K562 (cell line): ENCODE data around the gene INS. TPM values are rescaled to one million over a fixed set of nuclear protein-coding genes. Genes with fewer than 3 reads are reported as not detected.

Experiments used
- ATAC-seq: fragments of 200-7000 bp; cut with Tn5 transposase; 3 replicates; pipeline ENCODE4 v1.9.1; 2020; ENCODE audit warnings: moderate library complexity
- BruUV-seq: library from RNA; stranded (reverse); fragments of 400-500 nt; replicated peaks from 2 replicates; lab custom pipeline; 2021; lab: Mats Ljungman, UMichigan
- CTCF ChIA-PET: fragments of 300-600 bp; formaldehyde crosslinking; extraction: SDS; loops from one replicate; lab custom pipeline; 2021; ENCODE audit warnings: low intra/inter-chr PET ratio; lab: Yijun Ruan, JAX
- POLR2A ChIA-PET: fragments of 300-600, 350-650 bp; sonication (Branson Sonifier 250); formaldehyde crosslinking; extraction: SDS; loops from one replicate; lab custom pipeline; 2021; ENCODE audit warnings: antibody characterized with exemption, inconsistent platforms; lab: Yijun Ruan, JAX
- DNase-seq, 4 experiments: peaks; one replicate each; pipeline versions ENCODE4 v3.0.0 to v3.0.0-alpha.2; 2011 to 2018; ENCODE audit warnings: low spot score in 3 of 4, mixed read lengths in 3 of 4; ENCODE audit errors: extremely low read depth in 1 of 4
- FAIRE-seq: peaks from 2 replicates; lab custom pipeline; 2011; peaks lifted over from hg19 to GRCh38; lab: Jason Lieb, UNC
- H2AFZ ChIP-seq: 2 replicates; pipeline ENCODE4 v1.6.0; 2011; ENCODE audit warnings: low read depth, low read length, control low read depth, inconsistent platforms
- H3K27ac ChIP-seq: fragments of 200-600 bp; 3 replicates; pipeline ENCODE4 v1.8.0; 2011; ENCODE audit warnings: low read depth, mild to moderate bottlenecking, control low read depth, inconsistent platforms, low read length, moderate library complexity, mixed read lengths; ENCODE audit errors: extremely low read depth
- H3K27me3 ChIP-seq, 2 experiments: fragments of 300-600 bp in 1 of 2; 2 replicates in 1 of 2; 3 replicates in 1 of 2; pipeline versions ENCODE4 v1.6.0 to v1.8.0; 2011; ENCODE audit warnings: inconsistent platforms in 2 of 2, low read length in 2 of 2, mild to moderate bottlenecking in 1 of 2, mixed read lengths in 1 of 2, moderate library complexity in 1 of 2; ENCODE audit not compliant: control insufficient read depth in 2 of 2, insufficient read depth in 2 of 2
- H3K36me3 ChIP-seq: fragments of 300-600 bp; 3 replicates; pipeline ENCODE4 v1.8.0; 2011; ENCODE audit warnings: mild to moderate bottlenecking, low read length, inconsistent platforms; ENCODE audit not compliant: control insufficient read depth, insufficient read depth
- H3K4me1 ChIP-seq, 2 experiments: fragments of 200-600 bp in 1 of 2; replicated peaks in 1 of 2; 2 replicates in 1 of 2; 3 replicates in 1 of 2; pipeline versions ENCODE4 v1.5.1 to v1.8.0; 2011; ENCODE audit warnings: inconsistent platforms in 2 of 2, low read length in 2 of 2, mild to moderate bottlenecking in 1 of 2, mixed read lengths in 1 of 2, moderate library complexity in 1 of 2; ENCODE audit not compliant: control insufficient read depth in 2 of 2, insufficient read depth in 2 of 2
- H3K4me2 ChIP-seq: 2 replicates; pipeline ENCODE4 v1.6.1; 2011; ENCODE audit warnings: low read length, control low read depth, inconsistent platforms, mixed read lengths; ENCODE audit not compliant: insufficient read depth
- H3K4me3 ChIP-seq: fragments of 200-600 bp; sonication (generic), shearing (Covaris generic); 2 replicates; pipeline ENCODE4 v1.5.1; 2016; ENCODE audit warnings: control low read depth, inconsistent platforms
- H3K79me2 ChIP-seq: fragments of 200-600 bp; 3 replicates; pipeline ENCODE4 v1.8.0; 2011; ENCODE audit warnings: low read length, inconsistent platforms; ENCODE audit not compliant: control insufficient read depth, insufficient read depth
- H3K9ac ChIP-seq, 2 experiments: 2 replicates each; pipeline versions ENCODE4 v1.6.0 to v1.6.1; 2011; ENCODE audit warnings: low read depth in 2 of 2, low read length in 2 of 2, control low read depth in 1 of 2, inconsistent platforms in 1 of 2, mild to moderate bottlenecking in 1 of 2, mixed read lengths in 1 of 2; ENCODE audit not compliant: insufficient read depth in 1 of 2
- H3K9me1 ChIP-seq: one replicate; pipeline ENCODE4 v1.6.0; 2011; ENCODE audit warnings: inconsistent platforms, mild to moderate bottlenecking, low read length, moderate library complexity; ENCODE audit not compliant: control insufficient read depth, insufficient read depth
- H3K9me3 ChIP-seq: replicated peaks from 2 replicates; pipeline ENCODE4 v1.5.1; 2011; ENCODE audit warnings: low read depth, low read length, inconsistent platforms; ENCODE audit not compliant: control insufficient read depth, insufficient read depth
- H4K20me1 ChIP-seq: replicated peaks from 2 replicates; pipeline ENCODE4 v1.6.1; 2011; ENCODE audit warnings: low read length, inconsistent platforms, mixed read lengths; ENCODE audit not compliant: control insufficient read depth, insufficient read depth
- BCL6 ChIP-seq: fragments of 250-450 bp; sonication (Bioruptor Pico); IDR thresholded peaks from 2 replicates; pipeline ENCODE4 v1.4.0; 2020
- CSDE1 ChIP-seq, 2 experiments: fragments of 450-650 bp; IDR thresholded peaks; 2 replicates each; pipeline ENCODE4 v1.6.1; 2016; ENCODE audit warnings: mild to moderate bottlenecking in 1 of 2
- GTF2F1 ChIP-seq: IDR thresholded peaks from 2 replicates; pipeline ENCODE4 v1.6.1; 2011; ENCODE audit warnings: low read depth, low read length, improper control_type of control experiment
- ZBTB43 ChIP-seq: sonication (generic); formaldehyde crosslinking; IDR thresholded peaks from 2 replicates; pipeline ENCODE4 v1.8.0; 2023; ENCODE audit warnings: mild to moderate bottlenecking, missing genetic modification reagents
- WGBS: fragments of 100-300 bp; shearing (Covaris generic); methylation state at CpG from one replicate; pipeline ENCODE4 v1.1.6; 2016; ENCODE audit warnings: low coverage, mixed read lengths; ENCODE audit not compliant: insufficient coverage; ENCODE audit errors: missing lambda C conversion rate; 5-methylcytosine and 5-hydroxymethylcytosine counted together
- in situ Hi-C: fragments of 300-500 bp; cut with MboI; formaldehyde crosslinking; loops from 4 replicates; pipeline ENCODE4 v1.15.0; 2018; ENCODE audit warnings: inconsistent platforms, mixed read lengths
- intact Hi-C: fragments of 100-400 bp; cut with micrococcal nuclease; formaldehyde crosslinking; loops from 2 replicates; pipeline ENCODE4 v1.14.2; 2022
- polyA plus RNA-seq, 8 experiments: library from polyadenylated mRNA; depleted of rRNA in 4 of 8; stranded (reverse) in 5 of 8; unstranded in 3 of 8; fragments of >200 nt; fragmentation: Nextera tagmentation in 2 of 8; fragmentation: Illumina TruSeq in 1 of 8; extraction: Ambion mirVana in 2 of 8; extraction: Trizol in 1 of 8; gene quantifications; 2 replicates each; pipeline versions ENCODE4 v1.2.1 to v1.2.3, GENCODE V29; 2011 to 2014; ENCODE audit warnings: inconsistent platforms in 1 of 8, missing spikeins in 1 of 8
- total RNA-seq, 7 experiments: library from RNA; depleted of rRNA in 6 of 7; stranded (reverse); fragments of >200 nt in 6 of 7; fragmentation: Illumina TruSeq in 2 of 7; extraction: Trizol in 2 of 7; gene quantifications; 2 replicates each; pipeline versions ENCODE4 v1.2.1 to v1.2.3, GENCODE V29; 2011 to 2021; ENCODE audit warnings: low replicate concordance in 1 of 7

The INS gene
- total and polyA plus RNA-seq, 9 of the 15 experiments (the other 6 are each of a cell fraction or from before 2014, with no cell fraction given) = not detected

DNA sequence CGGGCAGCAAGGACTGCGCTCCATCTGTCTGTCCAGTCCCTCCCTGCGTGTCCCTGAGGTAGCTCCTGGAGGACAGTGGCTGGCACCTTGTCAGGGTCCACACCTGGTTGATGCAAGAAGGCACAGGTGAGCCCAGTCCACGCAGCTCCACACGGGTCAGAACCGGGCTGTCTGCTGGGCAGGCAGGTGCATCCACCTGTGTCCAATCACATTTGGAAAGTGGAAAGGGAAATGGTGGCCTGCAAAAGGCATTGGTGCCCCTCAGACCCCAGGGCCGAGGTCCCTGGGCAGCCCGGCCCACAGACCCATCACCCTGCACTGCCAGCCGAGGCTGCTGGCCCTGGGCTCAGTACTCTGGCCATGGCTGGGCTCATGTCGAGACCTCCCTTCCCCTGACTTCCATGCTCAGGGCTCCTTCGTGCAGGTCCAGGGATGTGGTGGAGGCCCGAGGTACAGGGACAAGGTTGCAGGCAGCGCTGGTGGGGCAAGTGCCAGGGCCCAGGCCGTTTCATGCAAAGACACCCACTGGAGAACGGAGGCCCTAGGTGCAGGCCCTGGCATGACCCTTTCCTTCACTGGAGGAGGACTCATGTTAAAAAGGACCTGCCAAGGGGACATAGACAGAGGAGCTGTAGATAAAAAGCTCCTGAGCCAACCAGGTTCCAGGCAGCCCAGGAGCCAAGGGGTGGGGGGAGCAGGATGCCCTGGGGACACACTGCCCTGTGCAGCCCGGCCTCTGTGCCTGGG lies 49.5 kb upstream of the INS start:
- POLR2A ChIA-PET = interaction anchor here (0.6 kb wide), 1 partner anchor 213 kb away, joined by 3 read pairs; no protein-coding TSS in a partner anchor
- no TSS peak for BruUV-seq
- no peak for FAIRE-seq
- Histone ChIP-seq H3K27me3 (peaks cover 30 to 78% of the 10 kb centered on the region in 2 experiments), H3K4me2 (no peak overlapping the region), H3K9me3 (no peaks in the 10 kb centered on the region), H3K27ac (no peak overlapping the region), H3K79me2 (no peaks in the 10 kb centered on the region), H3K4me1 (peaks cover 0 to 19% of the 10 kb centered on the region in 2 experiments; a peak in 2 of 5 replicates), H4K20me1 (peaks cover 10% of the 10 kb centered on the region), H2AFZ (no peak overlapping the region), H3K4me3 (no peak overlapping the region), H3K36me3 (no peaks in the 10 kb centered on the region), H3K9me1 (no peaks in the 10 kb centered on the region), H3K9ac (no peak overlapping the region)
- TF ChIP-seq CSDE1 (IDR thresholded peaks at IDR 0.05) (no peak), GTF2F1 (no peak)
- peak in 1 of 4 experiments; percentile 1 for DNase-seq
- 1% methylated on average over 15 of the region's 16 CpGs for WGBS
- intact Hi-C loops = no loop called here
- CTCF ChIA-PET = interaction anchor here (1.0 kb wide), 1 partner anchor 13 kb away, joined by 3 read pairs; no protein-coding TSS in a partner anchor
- ATAC-seq = no peak
- in situ Hi-C loops = no loop called here

DNA sequence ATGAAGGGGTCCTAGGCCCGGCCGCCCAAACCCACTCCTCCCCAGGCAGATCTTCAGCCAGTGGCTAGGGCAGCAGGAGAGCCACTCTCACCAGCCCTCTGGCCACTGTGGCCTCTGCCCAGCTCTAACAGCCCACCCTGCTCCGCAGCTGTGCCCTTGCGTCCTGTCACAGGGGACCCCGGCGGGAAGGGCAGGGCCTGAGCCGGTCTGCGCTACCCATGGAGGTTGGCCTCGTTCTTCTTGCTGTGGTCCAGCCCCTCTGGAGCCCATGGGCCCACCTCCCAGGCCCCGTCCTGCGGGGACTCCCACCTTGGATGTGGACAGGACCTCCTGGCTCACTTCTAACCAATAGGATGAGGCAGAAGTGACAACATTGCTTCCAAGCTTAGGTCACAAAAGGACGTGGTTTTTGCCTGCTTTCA lies 48.9 kb upstream of the INS start:
- TF ChIP-seq BCL6 (CRISPR knock-in tag) (no peak), ZBTB43 (CRISPR knock-in tag) (no peak)
- Histone ChIP-seq H3K27me3 (peaks cover 26 to 72% of the 10 kb centered on the region in 2 experiments), H3K9me3 (no peaks in the 10 kb centered on the region), H3K4me3 (no peak overlapping the region), H2AFZ (no peak overlapping the region), H3K79me2 (no peaks in the 10 kb centered on the region), H3K27ac (no peak overlapping the region), H3K9me1 (no peaks in the 10 kb centered on the region), H4K20me1 (peaks cover 7% of the 10 kb centered on the region), H3K9ac (no peak overlapping the region), H3K36me3 (no peaks in the 10 kb centered on the region), H3K4me2 (no peak overlapping the region), H3K4me1 (peaks cover 0 to 18% of the 10 kb centered on the region in 2 experiments; a peak in 2 of 5 replicates)
- ChIA-PET CTCF (interaction anchor here (1.0 kb wide), 1 partner anchor 13 kb away, joined by 3 read pairs; no protein-coding TSS in a partner anchor), POLR2A (interaction anchor here (0.6 kb wide), 2 partner anchors 96 to 214 kb away, joined by 3 read pairs; no protein-coding TSS in a partner anchor)
- DNase-seq (peak in 1 of 4 experiments; percentile 4), FAIRE-seq (no peak), ATAC-seq (no peak)
- no TSS peak for BruUV-seq
- in situ Hi-C loops (loop anchor here (10.0 kb wide), 1 partner anchor 305 kb away; no protein-coding TSS in a partner anchor), intact Hi-C loops (no loop called here)
- under 1% methylated on average over 12 of the region's 12 CpGs for WGBS
